ENCODE measurements around the gene LRRC28. TPM values are rescaled to one million over a fixed set of nuclear protein-coding genes. Genes with fewer than 3 reads are reported as not detected.

Gene LRRC28
- total RNA-seq, 2 donors from 2014 or later = 24.8 to 32.2 TPM

- DNase-seq (no peak), ATAC-seq (no peak)
- intact Hi-C loops (cut with DNase I, micrococcal nuclease) = no loop called here
Observed at GRCh38 chr15:99283717-99284116, 32.4 kb downstream of the LRRC28 start.

- ATAC-seq (no peak), DNase-seq (no peak)
- intact Hi-C loops (cut with DNase I, micrococcal nuclease) = no loop called here
Observed at GRCh38 chr15:99291643-99292042, 40.4 kb downstream of the LRRC28 start.

GRCh38 chr15:99295840-99296239 is 44.6 kb downstream of the LRRC28 start:
- intact Hi-C loops (cut with DNase I, micrococcal nuclease) = no loop called here
- no peak for ATAC-seq
- DNase-seq = no peak

GRCh38 chr15:99296386-99296785 is 45.1 kb downstream of the LRRC28 start:
- DNase-seq = no peak
- intact Hi-C loops (cut with DNase I, micrococcal nuclease) = no loop called here
- no peak for ATAC-seq

GRCh38 chr15:99303907-99304306 is 52.6 kb downstream of the LRRC28 start:
- ATAC-seq (no peak), DNase-seq (no peak)
- intact Hi-C loops (cut with DNase I, micrococcal nuclease) = no loop called here

- intact Hi-C loops (cut with DNase I, micrococcal nuclease) = no loop called here
- ATAC-seq (peak; percentile 29), DNase-seq (peak in 1 of 2 donors; percentile 18)
Observed at GRCh38 chr15:99305761-99306505, 54.7 kb downstream of the LRRC28 start.

- ATAC-seq (peak; percentile 80), DNase-seq (no peak)
- intact Hi-C loops (cut with DNase I, micrococcal nuclease) = no loop called here
Observed at GRCh38 chr15:99306694-99307338, 55.5 kb downstream of the LRRC28 start.

- no peak for ATAC-seq
- no peak for DNase-seq
- intact Hi-C loops (cut with DNase I, micrococcal nuclease) = no loop called here
Observed at GRCh38 chr15:99307735-99308134, 56.5 kb downstream of the LRRC28 start.

- DNase-seq = no peak
- intact Hi-C loops (cut with DNase I, micrococcal nuclease) = no loop called here
- no peak for ATAC-seq
Observed at GRCh38 chr15:99310745-99311144, 59.5 kb downstream of the LRRC28 start.

GRCh38 chr15:99312228-99312627 is 60.9 kb downstream of the LRRC28 start:
- no peak for ATAC-seq
- intact Hi-C loops (cut with DNase I, micrococcal nuclease) = no loop called here
- DNase-seq = no peak

- intact Hi-C loops (cut with DNase I, micrococcal nuclease) = no loop called here
- no peak for ATAC-seq
- no peak for DNase-seq
Observed at GRCh38 chr15:99312794-99313193, 61.5 kb downstream of the LRRC28 start.

- DNase-seq = no peak
- ATAC-seq = no peak
- intact Hi-C loops (cut with DNase I, micrococcal nuclease) = no loop called here
Observed at GRCh38 chr15:99315636-99316035, 64.4 kb downstream of the LRRC28 start.

GRCh38 chr15:99320374-99321215 is 69.3 kb downstream of the LRRC28 start:
- no peak for DNase-seq
- intact Hi-C loops (cut with DNase I, micrococcal nuclease) = no loop called here
- ATAC-seq = no peak

GRCh38 chr15:99321468-99321867 is 70.2 kb downstream of the LRRC28 start:
- ATAC-seq = no peak
- intact Hi-C loops (cut with DNase I, micrococcal nuclease) = no loop called here
- no peak for DNase-seq

- DNase-seq (no peak), ATAC-seq (no peak)
- intact Hi-C loops (cut with DNase I, micrococcal nuclease) = no loop called here
Observed at GRCh38 chr15:99322643-99323405, 71.5 kb downstream of the LRRC28 start.

- DNase-seq = no peak
Observed at GRCh38 chr15:99324082-99324620, 72.9 kb downstream of the LRRC28 start.

GRCh38 chr15:99324700-99325099 is 73.4 kb downstream of the LRRC28 start:
- ATAC-seq (no peak), DNase-seq (no peak)
- intact Hi-C loops (cut with DNase I, micrococcal nuclease) = no loop called here

More at GRCh38 chr15:99324082-99324620, 72.9 kb downstream of the LRRC28 start:
- intact Hi-C loops (cut with DNase I, micrococcal nuclease) = no loop called here
- no peak for ATAC-seq

- intact Hi-C loops (cut with DNase I, micrococcal nuclease) = no loop called here
- DNase-seq (no peak), ATAC-seq (no peak)
Observed at GRCh38 chr15:99326235-99326634, 75.0 kb downstream of the LRRC28 start.

All from left colon (tissue), 2 donors.